ENCODE measurements around the gene CRIP2.

CRIP2 gene, protein sequence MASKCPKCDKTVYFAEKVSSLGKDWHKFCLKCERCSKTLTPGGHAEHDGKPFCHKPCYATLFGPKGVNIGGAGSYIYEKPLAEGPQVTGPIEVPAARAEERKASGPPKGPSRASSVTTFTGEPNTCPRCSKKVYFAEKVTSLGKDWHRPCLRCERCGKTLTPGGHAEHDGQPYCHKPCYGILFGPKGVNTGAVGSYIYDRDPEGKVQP

DNA sequence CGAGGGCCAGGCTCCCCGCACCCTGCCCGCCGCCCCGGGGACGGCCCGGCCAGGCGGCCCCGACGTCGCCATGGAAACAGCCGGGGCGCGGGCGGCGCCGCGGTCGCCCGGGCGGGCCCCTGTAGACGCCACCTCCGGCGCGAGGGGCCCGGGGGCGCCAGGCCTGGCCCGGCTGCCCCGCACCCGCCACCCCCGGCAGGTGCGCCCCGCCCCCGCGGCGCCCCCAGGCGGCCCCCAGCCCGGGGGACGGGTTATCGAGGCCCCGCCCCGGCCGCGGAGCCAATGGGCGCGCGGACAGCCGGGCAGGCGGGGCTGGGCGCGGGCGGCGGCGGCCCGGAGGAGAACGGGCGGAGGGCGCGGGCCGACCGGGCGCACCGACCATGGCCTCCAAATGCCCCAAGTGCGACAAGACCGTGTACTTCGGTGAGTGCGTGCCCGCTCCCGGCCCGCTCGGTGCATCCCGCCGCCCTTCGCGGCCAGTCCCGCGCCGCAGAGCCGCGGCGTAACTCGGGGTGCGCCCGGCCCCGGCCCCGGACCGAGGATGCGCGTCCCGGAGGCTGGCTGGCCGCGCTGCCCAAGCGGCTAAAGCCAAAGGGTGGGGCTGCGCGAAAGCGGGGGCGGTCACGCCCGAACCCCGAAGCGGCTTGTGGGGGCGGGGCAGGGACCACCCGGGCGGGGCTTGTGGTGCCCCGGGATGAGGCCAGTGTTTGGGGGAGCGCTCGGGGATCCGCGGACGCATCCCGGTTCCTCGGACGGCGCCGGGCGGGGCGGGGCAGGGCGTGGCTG, at the start of gene CRIP2:
Gene CRIP2, plus strand, starts transcription at position 339 of the 786 bp plus-strand sequence. Its CDS starts 42 bp downstream, at position 381.
- DNase-seq = peak; percentile 71

DNA sequence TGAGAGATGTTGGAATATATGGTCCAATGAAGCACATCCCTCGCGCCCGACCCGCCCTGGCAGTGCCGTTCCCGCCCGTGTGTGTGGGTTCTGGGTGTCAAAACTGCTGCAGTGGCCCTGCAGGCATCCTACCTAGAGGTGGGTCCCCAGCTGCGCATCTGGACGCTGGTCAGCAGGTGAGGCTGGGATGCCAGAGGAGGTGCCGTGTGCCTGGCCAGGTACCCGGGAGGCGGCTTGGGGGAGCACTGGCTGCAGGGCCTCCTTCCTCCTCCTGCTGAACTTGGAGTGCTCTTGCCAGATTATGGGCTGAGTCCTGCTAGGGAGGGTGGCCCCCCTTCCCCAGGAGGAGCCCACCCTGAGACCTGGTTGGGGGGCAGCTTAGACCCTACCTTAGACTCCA, 49.8 kb upstream of the CRIP2 start:
- no peak for DNase-seq

DNA sequence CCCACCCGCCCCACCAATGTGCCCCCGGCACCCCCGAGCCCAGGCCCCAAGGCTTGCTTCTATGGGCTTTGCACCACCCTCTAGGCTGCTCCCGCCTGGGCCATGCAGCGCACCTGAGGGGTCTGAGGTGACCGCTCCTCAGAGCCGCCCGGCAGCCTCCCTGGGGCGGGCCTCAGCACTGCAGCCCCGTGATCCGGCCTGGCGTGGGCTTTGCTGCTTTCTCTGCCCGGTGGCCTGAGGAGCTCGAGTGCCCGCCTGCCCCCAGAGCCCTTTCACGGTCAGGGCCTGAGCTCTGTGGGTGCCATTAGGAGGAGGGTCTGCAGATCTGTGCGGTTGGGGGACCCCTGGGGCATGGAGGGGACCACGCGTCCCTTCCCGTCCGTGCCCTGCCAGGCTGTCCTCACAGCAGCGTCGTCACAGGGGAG, 48.8 kb upstream of the CRIP2 start:
- no peak for DNase-seq

DNA sequence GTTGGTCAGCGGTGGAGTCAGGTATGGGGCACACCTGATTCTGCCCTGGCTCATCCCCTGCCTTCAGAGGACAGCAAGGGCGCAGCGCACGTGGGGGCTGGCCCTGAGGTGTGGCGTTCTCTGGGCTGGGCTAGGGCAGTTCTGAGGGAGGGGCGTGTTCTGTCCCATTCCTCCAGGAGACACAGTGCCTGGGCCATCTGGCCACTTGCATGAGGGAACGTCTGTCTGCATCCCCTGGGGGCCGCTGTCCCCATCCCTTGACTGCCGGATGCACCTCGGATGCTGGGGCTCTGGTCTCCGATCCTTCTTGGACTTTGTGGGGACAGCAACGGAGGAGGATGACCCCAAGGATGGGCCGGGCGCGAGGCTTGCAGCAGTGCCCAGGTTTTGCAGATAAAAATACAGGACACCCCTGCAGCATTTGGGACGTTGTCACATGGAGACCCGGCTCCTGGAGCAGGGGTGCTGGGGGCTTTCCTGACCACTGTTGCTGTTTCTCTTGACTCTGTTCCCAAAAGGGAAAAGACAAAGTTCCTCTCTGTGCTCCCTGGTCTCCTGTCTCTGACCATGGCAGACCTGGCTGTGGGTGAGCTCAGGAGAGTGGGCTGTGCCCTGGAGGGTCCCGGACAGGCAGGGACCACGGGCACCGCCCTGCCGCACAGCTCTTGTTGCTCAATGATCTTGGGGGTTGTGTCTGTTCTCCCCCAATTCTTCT, 48.0 kb upstream of the CRIP2 start:
- DNase-seq = no peak

DNA sequence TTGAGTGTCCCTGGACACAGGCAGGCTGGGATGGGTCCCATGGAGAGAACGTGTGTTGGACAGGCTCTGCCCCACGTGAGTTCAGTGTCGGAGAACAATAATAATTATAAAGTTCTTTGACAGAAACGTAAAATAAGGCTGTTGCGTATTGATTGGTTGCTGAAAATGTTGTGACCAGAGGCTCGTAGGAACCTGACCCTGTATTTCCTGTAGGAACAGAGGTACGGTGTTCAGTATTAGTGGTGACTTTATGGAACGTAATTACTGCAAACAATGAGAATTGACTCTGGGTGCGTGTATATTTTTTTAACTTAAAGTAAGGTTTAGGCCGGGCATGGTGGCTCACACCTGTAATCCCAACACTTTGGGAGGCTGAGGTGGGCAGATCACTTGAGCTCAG, 47.2 kb upstream of the CRIP2 start:
- no peak for DNase-seq

DNA sequence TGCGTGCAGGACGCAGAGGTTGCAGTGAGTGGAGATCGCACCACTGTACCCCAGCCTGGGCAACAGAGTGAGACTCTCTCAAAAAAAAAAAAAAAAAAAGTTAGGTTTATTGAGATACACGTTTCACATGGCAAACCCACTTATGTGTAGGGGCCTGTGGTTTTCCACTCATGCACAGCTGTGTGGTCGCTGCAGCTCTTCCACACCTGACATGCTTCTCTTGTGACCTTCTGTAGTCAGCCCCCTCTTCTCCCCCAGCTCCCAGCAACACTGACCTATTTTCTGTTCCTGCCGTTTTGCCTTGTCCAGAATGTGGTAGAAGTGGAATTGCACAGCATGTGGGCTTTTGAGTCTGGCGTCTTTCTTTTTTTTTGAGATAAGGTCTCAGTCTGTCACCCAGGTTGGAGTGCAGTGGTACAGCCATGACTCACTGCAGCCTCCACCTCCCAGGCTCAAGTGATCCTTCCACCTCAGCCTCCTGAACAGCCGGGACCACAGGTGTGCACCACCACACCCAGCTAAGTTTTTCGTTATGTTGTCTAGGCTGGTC, 46.6 kb upstream of the CRIP2 start:
- no peak for DNase-seq

DNA sequence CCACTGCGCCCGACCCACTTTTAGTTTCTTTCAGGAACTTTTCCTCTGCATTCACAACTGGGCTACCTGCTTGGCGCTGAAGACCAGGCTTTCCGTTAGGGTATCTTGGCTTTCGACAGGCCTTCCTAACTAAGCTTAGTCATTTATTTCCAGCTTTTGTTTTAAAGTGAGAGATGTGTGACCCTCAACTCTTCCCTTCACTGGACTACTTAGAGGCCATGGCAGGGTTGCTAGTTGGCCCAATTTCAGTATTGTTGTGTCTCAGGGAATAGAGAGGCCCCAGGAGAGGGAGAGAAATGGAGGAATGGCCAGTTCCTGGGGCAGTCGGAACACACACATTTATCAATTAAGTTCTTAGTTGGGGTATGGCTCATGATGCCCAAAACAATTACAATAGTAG, 44.6 kb upstream of the CRIP2 start:
- no peak for DNase-seq

DNA sequence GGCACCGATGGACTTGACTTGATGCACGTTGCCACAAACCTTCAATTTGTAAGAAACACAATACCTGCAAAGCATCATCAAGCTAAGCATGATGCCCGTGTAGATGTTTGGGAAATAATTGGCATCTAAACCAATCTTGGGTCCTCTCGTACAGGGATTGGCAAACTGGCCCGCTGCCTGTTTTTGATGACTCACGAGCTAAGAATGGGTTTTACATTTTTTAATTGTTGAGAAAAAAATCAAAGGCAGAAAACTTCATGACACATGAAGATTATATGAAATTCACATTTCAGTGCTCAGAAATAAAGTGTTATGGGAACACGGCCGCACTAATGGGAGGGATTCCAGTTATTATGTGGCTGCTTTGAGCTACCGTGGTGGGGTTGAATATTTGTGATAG, 44.1 kb upstream of the CRIP2 start:
- DNase-seq = no peak

DNA sequence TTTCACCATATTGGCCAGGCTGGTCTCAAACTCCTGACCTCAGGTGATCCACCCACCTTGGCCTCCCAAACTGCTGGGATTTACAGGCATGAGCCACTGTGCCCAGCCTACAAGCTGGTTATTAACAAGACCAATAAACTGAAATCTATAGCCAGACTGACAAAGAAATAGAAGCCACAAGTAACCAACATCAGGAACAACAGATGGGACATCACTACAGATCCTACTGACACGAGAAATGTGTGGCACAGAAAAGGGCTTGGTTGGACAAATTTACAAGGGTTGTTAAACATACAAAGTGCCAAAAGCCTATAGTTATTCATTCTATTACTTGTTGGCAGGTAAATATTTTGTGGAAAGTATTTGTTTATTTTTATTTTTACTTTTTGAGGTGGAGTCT, 43.4 kb upstream of the CRIP2 start:
- DNase-seq = no peak

DNA sequence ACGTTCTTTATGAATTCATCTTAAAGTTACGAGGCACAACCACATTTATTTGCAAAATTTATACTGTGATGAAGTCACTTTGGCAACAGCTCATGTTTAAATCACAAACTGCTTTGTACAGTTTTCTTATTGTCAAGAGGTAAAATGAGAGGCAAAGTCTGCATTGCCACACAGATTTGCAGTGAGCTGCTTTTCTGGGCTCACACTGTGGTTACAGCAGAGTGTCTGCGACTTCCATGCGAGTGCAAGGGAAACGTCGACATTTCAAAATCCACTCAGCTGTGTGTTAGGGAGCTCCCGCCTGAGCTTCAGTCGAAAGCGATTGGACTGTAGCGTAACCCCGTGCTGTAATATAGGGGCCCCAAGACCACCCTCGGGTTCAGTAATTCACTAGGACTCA, 42.0 kb upstream of the CRIP2 start:
- DNase-seq = no peak

DNA sequence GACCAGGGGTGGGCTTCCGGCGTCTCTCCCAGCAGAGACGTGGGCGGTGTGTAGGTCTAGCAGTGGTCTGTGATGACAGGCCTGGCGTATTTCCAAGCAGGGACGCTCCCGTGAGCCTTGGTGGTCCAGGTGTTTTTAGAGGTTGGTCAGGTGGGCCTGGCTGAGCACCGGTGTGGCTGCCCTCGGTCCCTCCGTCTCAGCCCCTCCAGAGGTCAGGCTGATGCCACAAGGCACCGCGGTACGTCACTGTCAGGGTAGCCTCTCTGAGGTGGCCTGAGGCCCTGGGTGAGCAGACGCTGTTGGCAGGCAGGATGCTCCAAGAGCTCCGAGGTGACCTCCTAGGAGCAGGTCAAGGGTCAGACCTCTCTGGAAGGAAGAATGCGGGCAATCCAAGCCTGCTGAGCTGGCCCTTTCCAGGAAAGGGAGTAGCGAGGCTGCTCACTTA, 41.4 kb upstream of the CRIP2 start:
- DNase-seq = no peak

DNA sequence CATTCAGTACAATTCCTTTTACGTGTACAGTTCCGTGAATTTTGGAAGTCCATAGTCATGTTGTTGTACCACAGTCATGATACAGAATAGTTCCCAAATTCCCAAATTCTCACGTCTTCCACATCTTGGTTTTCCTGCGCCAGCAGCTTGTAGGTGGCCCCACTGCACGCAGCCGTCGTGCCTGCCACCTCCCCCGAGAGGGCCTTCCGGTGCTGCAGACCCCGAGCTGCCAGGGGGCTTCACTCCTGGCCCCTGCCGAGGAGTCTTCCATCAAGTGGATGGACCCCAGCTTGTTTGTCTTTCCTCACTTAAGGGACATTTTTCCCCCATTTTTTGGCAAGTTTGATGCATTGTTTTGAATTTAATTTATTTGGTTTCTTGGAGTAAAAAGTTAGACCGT, 38.2 kb upstream of the CRIP2 start:
- no peak for DNase-seq

DNA sequence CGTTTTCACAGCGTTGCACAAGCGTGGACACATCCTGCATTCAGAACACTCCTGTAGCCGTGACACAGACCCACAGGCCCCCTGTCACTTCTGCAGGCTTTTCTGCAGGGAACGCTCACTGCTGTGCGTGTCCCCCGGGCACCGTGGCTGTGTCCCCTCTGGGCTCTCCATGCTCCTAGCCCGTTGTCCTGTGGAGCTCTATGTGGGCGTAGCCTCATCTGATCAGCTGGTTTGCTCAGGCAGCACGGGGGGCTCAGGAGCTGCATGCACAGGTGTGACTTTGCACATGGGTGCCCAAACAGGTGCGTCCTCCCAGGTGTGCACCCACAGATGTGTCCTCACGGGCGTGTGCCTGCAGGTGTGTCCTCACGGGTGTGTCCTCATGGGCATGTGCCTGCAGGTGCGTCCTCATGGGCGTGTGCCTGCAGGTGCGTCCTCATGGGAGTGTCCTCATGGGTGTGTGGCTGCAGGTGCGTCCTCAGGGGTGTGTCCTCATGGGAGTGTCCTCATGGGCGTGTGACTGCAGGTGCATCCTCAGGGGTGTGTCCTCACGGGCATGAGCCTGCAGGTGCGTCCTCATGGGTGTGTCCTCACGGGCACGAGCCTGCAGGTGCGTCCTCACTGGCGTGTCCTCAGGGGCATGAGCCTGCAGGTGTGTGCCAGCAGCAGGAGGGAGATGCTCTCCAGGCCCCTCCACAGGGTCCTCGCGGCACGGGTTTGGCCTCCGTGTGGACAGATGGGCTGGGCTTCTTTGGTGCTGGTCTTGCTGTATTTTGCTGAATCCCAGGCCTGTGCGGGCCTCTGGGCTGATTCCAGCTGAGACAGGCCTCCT, 37.5 kb upstream of the CRIP2 start:
- DNase-seq = no peak

DNA sequence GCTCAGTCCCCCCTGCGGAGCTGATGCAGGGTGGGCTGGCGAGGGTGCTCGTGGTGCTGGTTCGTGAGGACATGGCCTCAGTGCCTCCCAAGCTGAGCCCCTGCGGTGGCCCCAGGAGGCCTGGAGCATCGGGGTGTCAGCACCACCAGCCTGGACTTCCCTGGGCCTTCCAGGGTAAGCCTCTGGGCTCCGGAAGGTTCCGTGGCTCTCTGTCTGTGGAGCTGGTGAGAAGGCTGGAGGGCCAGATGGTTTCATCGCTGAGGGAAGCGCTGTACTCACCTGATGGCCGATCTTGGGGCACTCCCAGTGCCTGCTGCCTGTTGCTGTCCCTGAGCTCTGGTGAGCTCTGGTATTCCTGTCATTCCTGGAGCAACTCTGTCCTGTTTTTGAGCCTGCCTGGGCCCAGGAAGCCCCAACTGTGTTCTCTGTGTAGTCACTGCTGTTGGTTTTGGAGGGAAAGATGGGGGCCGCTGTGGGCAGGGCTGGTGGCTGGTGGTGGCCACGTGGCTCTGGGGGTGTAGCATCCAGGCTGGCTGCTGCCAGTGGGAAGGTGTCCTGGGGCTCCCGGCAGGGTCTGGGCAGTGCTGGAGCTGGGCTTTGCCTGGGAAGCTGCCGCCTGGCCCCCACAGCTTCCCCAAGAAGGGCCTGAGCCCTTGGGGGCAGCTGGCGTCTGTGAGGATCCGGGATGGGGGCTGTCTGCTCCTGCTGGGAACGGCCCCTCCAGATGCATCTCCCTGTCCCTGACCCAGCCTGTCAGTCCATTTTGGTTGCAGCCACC, 36.7 kb upstream of the CRIP2 start:
- DNase-seq = no peak

DNA sequence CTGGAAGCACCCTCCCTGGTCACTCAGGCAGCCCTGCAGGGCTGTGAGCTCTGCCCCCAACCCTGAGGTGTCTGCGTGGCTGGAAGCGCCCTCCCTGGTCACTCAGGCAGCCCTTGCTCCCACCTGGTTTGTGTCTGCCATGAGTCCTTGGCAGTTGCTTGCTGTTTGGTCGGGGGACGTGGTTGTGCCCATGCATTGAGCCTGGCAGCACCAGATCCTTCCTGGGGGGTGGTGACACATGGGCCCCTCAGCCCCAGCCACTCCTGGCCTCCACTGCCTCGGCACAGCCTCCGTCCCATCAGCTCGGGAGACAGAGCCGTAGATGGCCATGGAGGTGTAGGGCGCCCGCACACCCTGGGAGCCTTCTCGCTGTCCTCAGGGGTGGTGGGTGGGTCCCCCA, 35.4 kb upstream of the CRIP2 start:
- DNase-seq = no peak

DNA sequence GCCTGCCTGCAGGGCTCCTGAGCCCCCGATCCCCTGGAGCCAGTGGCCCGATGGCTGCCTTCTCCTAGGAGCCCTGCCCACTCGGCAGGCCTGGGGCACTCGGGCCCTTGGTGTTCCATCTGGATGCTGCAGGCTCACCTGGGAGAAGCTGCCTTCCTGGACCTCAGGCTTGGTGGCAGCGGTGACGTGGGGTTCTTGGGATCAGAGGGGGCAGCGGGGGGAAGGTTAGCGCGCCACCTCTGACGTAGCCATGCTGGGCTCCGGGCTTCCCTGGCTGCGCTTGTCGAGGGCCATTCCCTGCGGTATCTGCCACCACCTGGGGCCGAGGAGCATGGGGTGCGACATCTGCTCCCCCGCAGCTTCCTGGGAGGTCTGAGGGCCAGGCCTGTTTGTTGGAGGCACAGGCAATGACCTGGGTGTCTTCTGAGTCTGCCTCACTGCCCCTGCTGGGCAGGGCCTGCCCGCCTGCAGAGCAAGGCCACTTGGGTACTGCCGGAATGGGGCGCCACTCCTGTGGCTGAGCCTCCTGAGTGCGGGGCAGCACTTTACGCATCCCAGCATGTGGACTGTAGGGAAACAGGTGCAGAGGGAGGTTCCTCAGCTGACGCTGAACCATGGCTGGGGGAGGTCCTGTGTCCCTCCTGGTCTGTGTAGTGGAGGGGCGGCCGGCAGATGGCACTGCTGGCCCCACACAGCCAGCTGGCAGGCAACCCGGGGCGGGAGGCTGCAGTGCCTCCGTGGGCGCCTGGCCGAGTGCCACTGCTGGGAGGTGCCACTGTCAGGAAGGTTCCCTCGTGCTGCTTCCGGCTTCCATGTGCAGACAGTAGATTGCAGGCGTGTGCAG, 34.7 kb upstream of the CRIP2 start:
- DNase-seq = peak; percentile 80

DNA sequence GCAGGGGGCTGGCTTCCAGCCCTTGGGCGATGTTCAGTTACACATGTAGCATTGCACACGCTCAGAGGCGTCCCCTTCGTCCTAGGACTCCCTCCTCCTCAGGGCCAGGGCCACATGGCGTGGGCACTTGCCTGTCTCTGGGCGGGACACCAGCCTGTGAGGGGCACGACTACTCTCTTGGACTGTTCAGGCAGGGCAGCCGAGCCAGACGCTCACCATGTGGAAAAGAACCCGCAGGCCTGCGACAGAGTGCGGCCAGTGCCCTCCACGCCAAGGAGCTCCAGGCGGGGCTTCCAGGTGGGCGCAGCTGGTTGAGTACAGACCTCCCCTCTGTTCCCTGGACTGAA, 34.1 kb upstream of the CRIP2 start:
- no peak for DNase-seq

DNA sequence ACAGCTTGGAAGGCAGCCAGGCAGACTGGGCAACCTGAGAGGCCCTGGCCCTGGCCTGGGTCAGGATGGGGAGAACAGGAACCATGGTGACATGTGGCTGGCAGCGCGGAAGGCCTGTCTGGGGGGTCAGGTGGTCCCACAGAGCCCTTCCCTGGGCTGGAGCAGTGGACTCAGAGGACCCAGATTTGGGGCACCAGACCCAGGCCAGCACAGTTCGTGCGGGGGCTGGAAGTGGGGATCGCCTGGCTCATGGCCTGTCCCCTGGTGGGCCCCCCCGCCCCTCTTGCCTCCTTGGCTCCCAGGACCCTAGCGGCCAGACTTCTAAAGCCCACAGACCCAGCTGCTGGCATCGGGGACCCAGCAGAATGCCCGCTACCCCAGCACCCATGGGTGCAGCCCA, 33.6 kb upstream of the CRIP2 start:
- no peak for DNase-seq

DNA sequence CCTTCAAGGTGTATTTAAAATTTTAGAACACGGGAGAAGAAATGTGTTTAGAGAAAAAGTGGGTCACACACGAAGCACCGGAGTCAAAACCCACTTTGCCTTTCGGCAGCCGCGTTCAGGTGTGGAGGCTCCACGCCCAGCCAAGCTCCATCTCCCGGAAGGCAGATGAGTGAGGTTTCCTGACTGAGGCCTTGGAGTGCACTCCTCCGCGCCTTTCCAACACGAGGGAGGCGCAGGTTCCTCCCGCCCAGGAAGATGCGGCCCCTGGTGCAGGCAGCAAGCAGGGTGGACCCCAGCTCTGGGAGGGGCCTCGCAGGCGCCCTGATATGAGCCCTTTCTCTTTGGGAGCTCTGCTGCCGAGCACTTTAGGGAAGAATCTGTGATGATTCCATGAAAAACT, 32.5 kb upstream of the CRIP2 start:
- DNase-seq = no peak

DNA sequence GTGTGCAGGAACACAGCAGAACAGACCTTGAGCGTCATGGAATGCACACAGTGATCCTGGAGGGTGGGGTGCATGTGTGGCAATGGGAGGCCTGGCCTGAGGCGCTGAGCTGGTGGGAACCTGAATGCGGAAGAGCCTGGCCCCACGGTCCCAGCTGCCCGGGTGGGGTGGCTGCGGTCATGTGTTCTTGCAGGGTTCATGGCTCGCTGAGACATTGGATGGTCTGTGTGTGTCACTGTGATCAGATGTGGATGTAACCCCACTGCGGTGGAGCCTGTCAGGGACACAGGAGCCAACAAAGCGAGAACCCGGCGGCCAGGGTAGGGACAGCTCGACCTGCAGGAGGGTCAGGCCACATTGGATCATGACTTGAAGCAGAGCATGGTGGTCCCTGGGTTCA, 31.8 kb upstream of the CRIP2 start:
- no peak for DNase-seq

DNA sequence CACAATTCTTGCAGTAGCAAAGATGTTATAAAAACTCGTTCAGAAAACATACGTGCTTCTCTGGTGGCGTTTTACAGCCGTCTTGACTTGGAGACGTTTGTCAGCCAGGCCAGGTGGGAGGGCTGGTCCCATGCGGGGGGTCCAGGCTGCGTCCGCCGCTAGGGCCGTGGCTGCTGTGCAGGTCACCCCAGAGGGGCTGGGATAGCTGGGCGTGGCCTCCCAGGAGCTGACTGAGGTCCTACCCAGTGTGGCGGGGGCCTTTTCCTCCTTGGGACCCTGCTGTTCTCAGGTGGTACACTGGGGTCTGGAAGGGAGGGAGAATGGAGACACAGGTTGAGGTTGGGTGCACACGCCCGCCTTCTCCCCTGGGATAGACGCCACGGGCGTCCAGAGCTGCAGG, 29.8 kb upstream of the CRIP2 start:
- no peak for DNase-seq
